ENCODE data around the gene LUC7L3. TPM values are rescaled to one million over a fixed set of nuclear protein-coding genes. Genes with fewer than 3 reads are reported as not detected.

Gene LUC7L3
- total RNA-seq, 8 experiments from 2014 or later: 118 to 263 (median 161) TPM

- WGBS, 10 experiments: 20 to 84% (median 62%) methylated on average over 2 to 5 of the region's 5 CpGs
- Histone ChIP-seq H3K4me3 (no peak overlapping the region), H3K27ac (no peak overlapping the region), H3K4me1 (replicated peaks in 1 of 2) (peaks cover 9 to 10% of the 10 kb centered on the region in 2 donors)
- in situ Hi-C loops (cut with MboI; ENCODE audit: low pct_unique_long_range_greater_than_20kb in 2 of 9, low sequenced_read_pairs in 9 of 9, unreplicated experiment in 9 of 9): no loop called here
- no peak for ATAC-seq (replicated peaks in 6 of 8)
Observed at GRCh38 chr17:50758524-50758923, 39.1 kb downstream of the LUC7L3 start.

GRCh38 chr17:50758989-50759544 is 39.7 kb downstream of the LUC7L3 start:
- peak in 1 of 8 experiments; percentile 13 for ATAC-seq (replicated peaks in 6 of 8)
- Histone ChIP-seq H3K27ac (no peak overlapping the region), H3K4me1 (replicated peaks in 1 of 2) (peaks cover 13 to 15% of the 10 kb centered on the region in 2 donors), H3K4me3 (no peak overlapping the region)
- WGBS, 10 experiments: 20 to 100% (median 69%) methylated on average over 1 to 7 of the region's 9 CpGs; no CpG with 5 or more reads in 2 of the 10 experiments
- in situ Hi-C loops (cut with MboI; ENCODE audit: low pct_unique_long_range_greater_than_20kb in 2 of 9, low sequenced_read_pairs in 9 of 9, unreplicated experiment in 9 of 9): no loop called here

DNA sequence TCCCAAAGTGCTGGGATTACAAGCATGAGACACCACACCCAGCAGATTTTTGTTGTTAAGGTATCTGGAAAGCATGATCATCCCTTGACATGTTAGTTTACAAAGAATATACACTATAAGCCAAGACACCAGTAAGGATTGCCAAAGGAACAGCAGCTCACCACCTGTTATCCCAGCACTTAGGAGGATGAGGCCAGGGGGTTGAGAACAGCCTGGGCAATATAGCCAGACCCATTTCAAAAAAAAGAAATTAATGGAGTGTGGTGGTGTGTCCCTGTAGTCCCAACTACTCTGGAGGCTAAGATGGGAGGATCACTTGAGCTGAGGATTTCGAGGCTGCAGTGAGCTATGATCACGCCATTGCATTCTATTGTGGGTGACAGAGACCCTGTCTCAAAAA is 42.8 kb downstream of the LUC7L3 start:
- Histone ChIP-seq H3K27ac (no peak overlapping the region), H3K4me1 (replicated peaks in 1 of 2) (peaks cover 30 to 33% of the 10 kb centered on the region in 2 donors), H3K4me3 (no peak overlapping the region)
- WGBS, 10 experiments: 60 to 100% (median 89%) methylated on average over 1 to 2 of the region's 2 CpGs; no CpG with 5 or more reads in 1 of the 10 experiments
- ATAC-seq (replicated peaks in 6 of 8): no peak
- in situ Hi-C loops (cut with MboI; ENCODE audit: low pct_unique_long_range_greater_than_20kb in 2 of 9, low sequenced_read_pairs in 9 of 9, unreplicated experiment in 9 of 9): no loop called here

- ATAC-seq (replicated peaks in 6 of 8): peak in 1 of 8 experiments; percentile 21
- Histone ChIP-seq H3K27ac (no peak overlapping the region), H3K4me1 (replicated peaks in 1 of 2) (peaks cover 30 to 33% of the 10 kb centered on the region in 2 donors), H3K4me3 (no peak overlapping the region)
- in situ Hi-C loops (cut with MboI; ENCODE audit: low pct_unique_long_range_greater_than_20kb in 2 of 9, low sequenced_read_pairs in 9 of 9, unreplicated experiment in 9 of 9): no loop called here
- 33 to 100% (median 84%) methylated on average over 1 to 2 of the region's 2 CpGs; no CpG with 5 or more reads in 2 of the 10 experiments for WGBS, 10 experiments
Observed at GRCh38 chr17:50763716-50764475, 44.5 kb downstream of the LUC7L3 start.

DNA sequence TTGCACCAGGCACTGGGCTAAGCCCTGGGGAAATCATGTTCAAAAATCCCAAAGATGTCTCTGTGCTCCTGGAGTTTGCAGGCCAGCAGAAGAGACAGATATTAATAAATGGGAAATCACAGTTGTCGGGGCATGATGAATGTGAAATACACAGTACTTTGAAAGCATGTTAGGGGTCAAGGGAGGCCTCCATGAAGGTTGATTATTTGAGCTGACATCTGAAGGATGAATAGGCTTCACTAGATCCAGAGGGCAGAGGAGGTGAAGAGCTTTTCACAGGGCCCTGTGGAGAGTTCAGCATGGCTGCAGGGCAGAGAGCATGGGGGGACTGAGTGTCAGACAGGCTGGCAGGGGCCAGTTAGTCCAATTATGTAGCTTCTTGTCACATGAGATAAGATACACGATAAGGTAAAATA is 45.3 kb downstream of the LUC7L3 start:
- Histone ChIP-seq H3K27ac (no peak overlapping the region), H3K4me3 (no peak overlapping the region), H3K4me1 (replicated peaks in 1 of 2) (peaks cover 30 to 33% of the 10 kb centered on the region in 2 donors)
- peak in 6 of 8 experiments; percentile 2 to 73 (median 44) for ATAC-seq (replicated peaks in 6 of 8)
- WGBS, 10 experiments: 17 to 80% (median 37%) methylated on average over 1 to 2 of the region's 2 CpGs
- in situ Hi-C loops (cut with MboI; ENCODE audit: low pct_unique_long_range_greater_than_20kb in 2 of 9, low sequenced_read_pairs in 9 of 9, unreplicated experiment in 9 of 9): no loop called here

DNA sequence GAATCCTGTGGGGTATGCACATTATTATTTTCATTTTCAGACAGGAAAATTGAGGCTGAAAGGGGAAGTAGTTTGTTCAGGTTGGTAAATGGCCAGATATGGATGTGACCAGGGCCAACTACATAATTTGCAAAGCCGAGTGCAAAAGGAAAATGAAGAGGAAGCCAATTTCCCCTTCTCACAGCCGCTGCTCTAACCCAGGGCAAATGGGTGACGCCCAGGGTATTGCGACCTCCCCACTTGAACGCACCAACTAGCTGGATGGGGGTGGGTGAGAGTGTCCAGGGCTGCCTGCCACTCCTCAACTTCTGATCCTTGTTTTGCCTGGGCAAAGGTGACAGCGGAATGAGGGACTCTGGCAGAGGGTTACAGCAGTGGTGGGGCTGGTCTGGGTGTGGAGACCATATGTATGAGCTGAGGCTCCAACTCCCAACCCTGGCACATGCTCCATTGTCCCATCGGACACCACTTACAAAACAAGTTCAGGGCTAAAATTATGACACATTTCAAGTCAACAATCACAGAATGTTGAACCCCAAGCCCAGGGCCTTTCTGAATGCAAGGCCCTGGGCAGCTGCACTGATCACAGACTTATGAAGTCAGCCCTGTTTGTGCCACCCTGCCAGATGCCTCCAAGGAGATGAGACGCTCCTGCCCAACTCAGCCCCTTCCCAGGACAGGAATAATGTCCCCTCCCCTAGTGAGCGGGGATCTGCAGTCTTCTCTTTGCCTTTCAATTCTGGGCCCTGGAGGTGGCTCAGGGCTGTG is 46.2 kb downstream of the LUC7L3 start:
- H3K4me3 ChIP-seq: no peak overlapping the region
- peaks cover 30 to 33% of the 10 kb centered on the region in 2 donors for H3K4me1 ChIP-seq (replicated peaks in 1 of 2)
- peak in 5 of 8 experiments; percentile 10 to 40 (median 36) for ATAC-seq (replicated peaks in 6 of 8)
- 0 to 96% (median 80%) methylated on average over 1 to 6 of the region's 9 CpGs; no CpG with 5 or more reads in 3 of the 10 experiments for WGBS, 10 experiments
- in situ Hi-C loops (cut with MboI; ENCODE audit: low pct_unique_long_range_greater_than_20kb in 2 of 9, low sequenced_read_pairs in 9 of 9, unreplicated experiment in 9 of 9): no loop called here
- no peak overlapping the region for H3K27ac ChIP-seq

DNA sequence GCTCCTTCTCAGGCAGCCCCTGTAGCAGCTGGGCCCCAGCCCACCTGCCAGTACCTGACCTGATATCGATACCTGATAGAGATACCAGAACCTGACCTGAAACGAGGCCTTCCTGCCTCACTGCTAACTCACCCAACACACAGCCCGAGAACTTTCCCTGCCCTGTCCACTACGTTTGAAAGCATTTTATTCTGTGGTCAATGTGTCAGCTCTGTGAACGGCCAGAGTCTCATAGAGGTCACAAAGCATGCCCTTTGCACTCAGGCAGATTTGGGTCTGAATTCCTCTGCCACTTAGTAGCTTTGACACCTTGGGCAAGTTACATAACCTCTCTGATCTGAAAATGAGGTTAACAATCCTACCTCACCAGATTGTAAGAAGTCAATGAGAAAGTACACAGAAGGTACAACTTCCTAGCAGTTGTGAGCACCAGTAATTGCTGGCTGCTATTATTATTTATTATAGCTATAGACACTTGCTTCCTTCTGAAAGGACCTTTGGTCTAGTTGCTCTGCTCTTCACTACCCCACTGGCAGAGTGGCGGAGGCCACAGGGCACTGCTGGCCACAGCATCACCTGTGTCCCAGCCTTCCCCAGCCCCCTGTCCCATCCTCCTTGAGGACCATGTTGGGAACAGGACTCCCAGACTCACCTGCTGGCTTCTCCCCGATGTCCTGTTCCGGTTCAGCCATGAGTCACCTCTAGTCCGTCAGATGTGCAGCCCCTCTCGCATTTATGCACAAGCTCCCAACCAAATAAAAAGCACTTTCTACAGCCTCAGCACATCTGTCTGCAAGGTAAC is 47.0 kb downstream of the LUC7L3 start:
- Histone ChIP-seq H3K27ac (no peak overlapping the region), H3K4me3 (no peak overlapping the region), H3K4me1 (replicated peaks in 1 of 2) (peaks cover 30 to 33% of the 10 kb centered on the region in 2 donors)
- in situ Hi-C loops (cut with MboI; ENCODE audit: low pct_unique_long_range_greater_than_20kb in 2 of 9, low sequenced_read_pairs in 9 of 9, unreplicated experiment in 9 of 9): no loop called here
- 20 to 100% (median 63%) methylated on average over 1 to 5 of the region's 10 CpGs; no CpG with 5 or more reads in 5 of the 10 experiments for WGBS, 10 experiments
- peak in 2 of 8 experiments; percentile 3 to 12 for ATAC-seq (replicated peaks in 6 of 8)

GRCh38 chr17:50767030-50767429 is 47.6 kb downstream of the LUC7L3 start:
- Histone ChIP-seq H3K27ac (no peak overlapping the region), H3K4me3 (no peak overlapping the region), H3K4me1 (replicated peaks in 1 of 2) (peaks cover 30 to 33% of the 10 kb centered on the region in 2 donors)
- WGBS, 10 experiments: 63 to 100% (median 75%) methylated on average over 1 to 4 of the region's 7 CpGs; no CpG with 5 or more reads in 6 of the 10 experiments
- in situ Hi-C loops (cut with MboI; ENCODE audit: low pct_unique_long_range_greater_than_20kb in 2 of 9, low sequenced_read_pairs in 9 of 9, unreplicated experiment in 9 of 9): no loop called here
- ATAC-seq (replicated peaks in 6 of 8): no peak

GRCh38 chr17:50767446-50767845 is 48.0 kb downstream of the LUC7L3 start, which contains the start of gene ANKRD40CL:
TSS of gene ANKRD40CL (minus strand) at chr17:50767518. CDS start at chr17:50766913, 605 bp downstream.
- Histone ChIP-seq H3K4me1 (replicated peaks in 1 of 2) (peaks cover 30 to 33% of the 10 kb centered on the region in 2 donors), H3K27ac (no peak within 1 kb of the TSS), H3K4me3 (no peak within 1 kb of the TSS)
- 39 to 82% (median 73%) methylated on average over 3 to 5 of the region's 9 CpGs; no CpG with 5 or more reads in 7 of the 10 experiments for whole genome bisulfite sequencing, 10 experiments
- ATAC-seq (replicated peaks in 6 of 8): no peak
- in situ Hi-C loops (cut with MboI; ENCODE audit: low pct_unique_long_range_greater_than_20kb in 2 of 9, low sequenced_read_pairs in 9 of 9, unreplicated experiment in 9 of 9): no loop called here

GRCh38 chr17:50768346-50768761 is 49.0 kb downstream of the LUC7L3 start:
- 40 to 100% (median 88%) methylated on average over 1 to 5 of the region's 7 CpGs for WGBS, 10 experiments
- peaks cover 22 to 25% of the 10 kb centered on the region in 2 donors for H3K4me1 ChIP-seq (replicated peaks in 1 of 2)
- in situ Hi-C loops (cut with MboI; ENCODE audit: low pct_unique_long_range_greater_than_20kb in 2 of 9, low sequenced_read_pairs in 9 of 9, unreplicated experiment in 9 of 9): no loop called here
- no peak overlapping the region for H3K4me3 ChIP-seq
- ATAC-seq (replicated peaks in 6 of 8): no peak
- H3K27ac ChIP-seq: no peak overlapping the region

DNA sequence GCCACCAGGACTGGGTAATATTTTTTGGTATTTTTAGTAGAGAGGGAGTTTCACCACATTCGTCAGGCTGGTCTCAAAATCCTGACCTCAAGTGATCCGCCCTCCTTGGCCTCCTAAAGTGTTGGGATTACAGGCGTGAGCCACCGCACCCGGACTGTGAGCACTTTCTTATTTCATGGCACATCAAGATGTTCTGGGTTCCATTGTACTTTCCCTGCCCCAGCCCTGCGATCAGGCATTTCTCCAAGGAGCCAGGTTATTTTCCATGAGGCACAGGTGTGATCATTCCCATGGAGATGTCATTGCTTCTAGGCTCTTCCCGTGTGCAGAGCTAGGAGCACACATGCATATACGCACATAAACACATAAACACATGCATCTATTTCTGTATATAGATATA is 50.5 kb downstream of the LUC7L3 start:
- Histone ChIP-seq H3K4me3 (no peak overlapping the region), H3K27ac (no peak overlapping the region), H3K4me1 (replicated peaks in 1 of 2) (peaks cover 9 to 10% of the 10 kb centered on the region in 2 donors)
- in situ Hi-C loops (cut with MboI; ENCODE audit: low pct_unique_long_range_greater_than_20kb in 2 of 9, low sequenced_read_pairs in 9 of 9, unreplicated experiment in 9 of 9): no loop called here
- no peak for ATAC-seq (replicated peaks in 6 of 8)
- WGBS, 10 experiments: 79 to 100% (median 91%) methylated on average over 2 to 8 of the region's 8 CpGs; no CpG with 5 or more reads in 1 of the 10 experiments

GRCh38 chr17:50770346-50770745 is 50.9 kb downstream of the LUC7L3 start:
- in situ Hi-C loops (cut with MboI; ENCODE audit: low pct_unique_long_range_greater_than_20kb in 2 of 9, low sequenced_read_pairs in 9 of 9, unreplicated experiment in 9 of 9): no loop called here
- WGBS, 10 experiments: 82 to 100% (median 100%) methylated on average over 1 to 2 of the region's 2 CpGs; no CpG with 5 or more reads in 1 of the 10 experiments

More at GRCh38 chr17:50770346-50770745, 50.9 kb downstream of the LUC7L3 start:
- H3K4me1 ChIP-seq (replicated peaks in 1 of 2): peaks cover 5% of the 10 kb centered on the region in 2 donors
- H3K27ac ChIP-seq: no peak overlapping the region
- no peak overlapping the region for H3K4me3 ChIP-seq
- no peak for ATAC-seq (replicated peaks in 6 of 8)

Data from motor neuron (in vitro differentiated cells).